ENCODE measurements around the gene MNX1.

MNX1 gene

DNA sequence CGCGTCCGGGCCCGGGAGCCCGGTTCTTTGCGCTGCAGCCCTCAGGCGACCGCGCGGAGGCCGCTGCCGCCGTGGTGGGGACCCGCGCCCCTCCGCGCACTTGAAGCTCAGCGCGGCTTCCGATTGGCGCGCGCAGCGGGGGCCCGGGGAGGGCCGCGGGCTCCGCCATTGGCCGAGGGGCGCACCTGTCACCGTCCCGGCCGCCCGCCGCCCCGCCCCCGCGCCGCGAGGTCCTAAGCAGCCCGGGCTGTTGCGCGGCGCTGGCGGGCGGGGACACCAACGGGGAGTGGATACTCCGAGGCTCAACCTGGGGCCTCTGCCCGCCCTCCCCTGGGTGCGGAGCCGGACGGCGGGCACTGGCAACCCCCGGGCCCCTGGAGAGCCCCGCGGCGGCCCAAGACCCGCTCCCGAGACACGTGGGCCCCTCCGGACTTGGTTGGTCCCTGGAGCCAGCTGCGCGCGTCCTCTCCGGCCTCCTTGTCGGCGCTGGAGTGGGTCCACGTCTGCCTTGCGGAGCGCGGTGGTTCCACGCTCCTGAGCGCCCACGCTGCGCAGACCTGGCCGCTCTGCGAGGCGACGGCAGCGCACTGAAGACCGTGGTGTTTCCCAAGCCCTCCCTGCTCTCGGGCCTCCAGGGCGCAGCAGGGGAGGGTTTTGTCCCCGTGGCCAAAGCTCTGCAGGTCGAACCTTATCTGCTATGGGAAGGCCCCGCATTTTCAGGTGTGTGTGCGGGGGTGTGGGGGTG, at the start of gene MNX1:
Gene MNX1, minus strand, starts transcription at position 76 of the 745 bp plus-strand sequence. CDS start 313 bp downstream, outside the sequence.
- DNase-seq, result no peak

- DNase-seq, result no peak
Observed at GRCh38 chr7:157059534-157059933, 49.1 kb upstream of the MNX1 start.

- no peak for DNase-seq
Observed at GRCh38 chr7:157058701-157059100, 48.2 kb upstream of the MNX1 start.

GRCh38 chr7:157058068-157058467, 47.6 kb upstream of the MNX1 start:
- DNase-seq, result no peak

GRCh38 chr7:157056957-157057902, 46.8 kb upstream of the MNX1 start:
- DNase-seq, result no peak

GRCh38 chr7:157056246-157056645, 45.8 kb upstream of the MNX1 start:
- no peak for DNase-seq

DNA sequence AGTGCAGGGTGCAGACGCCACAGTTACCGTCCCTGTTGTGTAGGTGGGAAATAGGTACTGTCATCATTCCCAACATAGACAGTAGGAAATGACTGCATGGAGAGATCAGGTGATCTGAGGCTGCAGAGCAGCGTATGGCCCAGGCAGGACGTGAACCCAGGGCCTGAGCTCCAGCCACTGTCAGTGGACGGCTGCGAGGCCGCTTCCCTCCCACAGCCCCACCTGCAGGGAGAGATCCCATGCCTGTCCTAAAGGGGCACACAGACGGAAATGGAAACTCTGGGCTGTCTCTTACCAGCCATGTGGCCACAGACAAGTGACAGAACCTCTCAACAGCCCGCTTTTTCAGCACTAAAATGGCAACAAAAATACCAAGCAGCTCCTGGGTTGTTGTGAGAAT, 44.5 kb upstream of the MNX1 start:
- DNase-seq, result no peak

DNA sequence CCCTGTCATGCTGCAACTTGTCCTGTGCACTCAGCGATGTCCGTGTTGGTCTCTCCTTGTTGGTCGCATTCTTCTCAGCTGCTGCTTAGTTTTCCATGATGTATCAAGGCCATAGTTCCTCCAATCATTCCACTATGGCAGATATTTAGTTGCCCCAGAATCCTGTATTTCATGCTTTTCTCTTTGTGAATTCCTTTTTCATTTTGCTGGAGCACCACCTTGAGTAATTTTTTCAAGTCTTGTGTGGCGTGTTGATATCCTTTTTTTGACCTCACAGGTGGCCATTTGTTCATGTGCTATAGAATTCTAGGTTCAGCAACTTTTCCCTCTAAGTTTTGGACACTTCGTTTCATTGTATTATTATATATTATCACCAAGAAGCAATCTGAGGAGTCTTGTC, 42.7 kb upstream of the MNX1 start:
- DNase-seq, result no peak

DNA sequence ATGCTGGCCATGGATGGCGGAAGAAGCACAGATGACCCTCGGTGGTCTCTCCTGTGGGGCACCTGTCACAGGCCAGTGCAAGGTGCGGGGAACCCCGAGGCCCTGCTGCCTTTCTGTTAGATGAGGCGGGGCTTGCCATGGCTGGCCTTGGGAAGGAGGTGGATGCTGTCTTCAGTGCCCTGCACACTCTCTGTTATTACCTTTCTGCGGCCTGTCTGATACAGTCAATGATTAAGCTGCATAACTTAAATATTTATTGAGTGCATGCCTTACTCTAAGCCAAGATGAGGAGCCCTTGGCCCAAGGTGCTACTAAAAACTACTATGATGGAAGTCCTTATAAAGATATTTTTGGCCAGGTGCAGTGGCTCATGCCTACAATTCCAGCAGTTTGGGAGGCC, 36.7 kb upstream of the MNX1 start:
- no peak for DNase-seq

DNA sequence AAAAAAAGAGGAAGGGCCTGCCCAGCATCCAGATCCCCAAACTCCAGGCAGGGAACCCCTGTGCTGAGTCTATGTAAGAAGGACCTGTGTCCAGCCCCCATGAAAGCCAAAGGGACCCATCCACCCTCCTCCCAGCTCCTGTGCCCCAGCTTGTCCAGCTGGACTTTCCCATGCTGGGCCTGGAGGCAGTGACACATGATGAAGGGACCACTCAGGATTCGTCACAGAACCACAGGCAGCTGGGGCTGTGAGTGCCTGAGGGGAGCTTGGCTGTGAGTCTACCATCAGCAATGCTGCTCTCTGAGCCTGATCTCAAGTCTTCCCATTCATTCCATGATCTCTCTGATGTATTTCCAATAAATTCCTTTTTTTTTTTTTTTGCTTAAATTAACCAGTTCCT, 36.2 kb upstream of the MNX1 start:
- no peak for DNase-seq

- DNase-seq, result no peak
Observed at GRCh38 chr7:157044943-157045660, 34.6 kb upstream of the MNX1 start.

DNA sequence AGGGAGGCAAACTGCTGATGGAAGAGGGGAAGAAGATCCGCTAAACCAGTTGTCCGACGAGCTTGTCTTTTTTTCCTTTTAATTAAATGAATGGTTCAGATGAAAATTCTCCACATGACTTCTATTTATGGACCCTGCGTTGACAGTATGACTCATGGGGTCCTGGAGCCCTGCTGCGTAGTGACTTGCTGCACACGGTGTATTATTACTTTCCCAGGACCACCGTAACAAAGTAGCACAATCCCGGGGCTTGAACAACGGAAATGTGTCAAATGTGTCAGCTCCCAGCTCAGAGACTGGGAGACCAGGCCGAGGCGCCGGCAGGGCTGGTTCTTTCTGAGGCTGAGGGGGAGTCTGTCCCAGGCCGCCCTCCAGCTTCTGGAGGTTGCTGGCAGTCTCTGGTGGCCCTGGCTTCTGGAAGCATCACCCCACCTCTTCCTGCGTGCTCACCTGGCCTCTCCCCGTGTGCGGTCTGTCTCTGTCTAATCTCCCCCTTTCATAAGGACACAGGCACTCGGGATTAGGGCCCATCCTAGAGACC, 33.8 kb upstream of the MNX1 start:
- DNase-seq, result no peak

GRCh38 chr7:157043745-157044144, 33.3 kb upstream of the MNX1 start:
- no peak for DNase-seq

DNA sequence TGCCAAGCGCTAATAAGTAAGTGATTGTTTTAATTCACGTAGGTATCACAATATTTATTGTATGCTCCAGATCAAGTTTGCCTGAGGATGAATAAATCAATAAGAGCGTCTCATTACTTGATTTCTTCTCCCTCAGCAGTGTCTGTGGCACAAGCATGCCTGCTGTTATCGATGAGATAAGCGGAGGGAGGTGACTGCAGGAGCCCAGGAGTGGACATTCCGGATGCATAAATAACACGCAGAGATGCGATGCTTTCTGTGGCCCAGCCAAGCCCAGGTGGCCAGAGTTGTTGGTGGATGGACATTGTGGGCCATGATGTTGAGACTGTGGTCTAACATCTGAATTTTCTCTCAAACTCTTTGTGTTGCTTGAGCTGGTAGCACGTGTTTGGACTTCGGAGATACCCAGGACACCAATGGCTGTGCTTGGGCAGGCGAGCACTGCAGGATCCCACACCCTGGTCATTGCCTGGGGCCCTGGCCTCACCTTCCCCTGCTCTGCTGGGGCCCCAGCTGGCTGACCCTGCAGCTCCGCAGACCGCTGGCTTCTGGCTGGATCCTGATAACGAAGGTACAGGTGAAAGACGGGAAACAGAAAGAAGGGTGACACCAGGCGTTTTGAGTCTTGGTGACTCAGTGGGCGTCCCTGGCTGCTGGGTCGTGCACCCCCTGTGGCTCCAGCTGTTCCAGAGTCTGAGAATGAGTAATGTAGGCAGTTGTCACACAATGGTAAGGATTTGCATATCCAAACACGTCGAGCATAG, 31.2 kb upstream of the MNX1 start:
- no peak for DNase-seq

GRCh38 chr7:157041004-157041403, 30.5 kb upstream of the MNX1 start:
- DNase-seq, result no peak

DNA sequence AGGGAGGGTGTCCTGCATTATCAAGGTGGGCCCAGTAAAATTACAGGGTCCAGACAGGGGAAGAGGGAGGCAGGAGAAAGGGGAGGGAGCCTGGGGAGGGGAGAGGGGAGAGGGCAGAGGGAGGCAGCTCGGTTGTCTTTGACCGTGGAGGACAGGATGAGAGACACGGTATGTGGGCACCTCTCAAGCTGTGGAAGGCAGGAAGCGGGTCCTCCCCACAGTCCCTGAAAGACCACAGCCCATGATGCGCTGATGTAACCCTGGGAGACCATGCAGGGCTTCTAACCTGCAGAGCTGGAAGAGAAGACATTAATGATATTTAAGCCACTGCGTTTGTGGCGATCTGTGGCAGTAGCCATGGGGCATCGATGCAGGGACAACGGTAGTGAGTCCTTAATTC, 27.2 kb upstream of the MNX1 start:
- no peak for DNase-seq

DNA sequence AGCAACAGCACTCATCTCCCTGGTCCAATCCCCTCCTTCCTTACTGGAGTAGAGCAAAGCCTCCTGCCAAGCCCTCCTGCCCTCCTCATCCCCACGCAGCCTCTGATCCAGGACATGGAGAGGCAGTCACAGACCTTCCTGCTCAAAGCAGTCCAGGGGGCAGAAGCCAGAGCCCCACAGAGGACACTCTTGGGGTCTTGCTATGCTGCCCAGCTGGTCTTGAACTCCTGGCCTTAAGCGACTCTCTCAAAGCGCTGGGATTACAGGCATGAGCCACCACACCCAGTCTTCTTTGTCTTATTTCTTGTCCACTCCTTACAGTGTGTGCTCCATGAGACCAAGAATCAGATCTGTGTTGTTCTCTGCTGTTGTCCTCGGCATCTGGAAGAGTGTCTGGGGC, 26.6 kb upstream of the MNX1 start:
- no peak for DNase-seq

GRCh38 chr7:157035979-157036378, 25.5 kb upstream of the MNX1 start:
- no peak for DNase-seq

DNA sequence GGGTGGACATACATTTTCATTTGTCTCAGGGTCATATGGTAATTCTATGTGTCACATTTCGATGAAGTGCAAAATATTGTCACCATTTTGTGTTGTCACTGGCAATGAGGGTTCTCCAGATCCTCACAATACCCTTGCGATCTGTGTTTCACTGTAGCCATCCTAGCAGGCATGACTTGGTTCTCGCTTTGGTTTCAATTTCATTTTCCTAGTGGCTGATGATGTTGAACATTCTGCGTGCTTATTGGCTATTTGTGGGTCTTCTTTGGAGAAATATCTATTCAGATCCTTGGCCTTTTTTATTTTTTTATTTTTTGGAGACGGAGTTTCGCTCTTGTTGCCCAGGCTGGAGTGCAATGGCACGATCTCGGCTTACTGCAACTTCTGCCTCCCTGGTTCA, 24.8 kb upstream of the MNX1 start:
- no peak for DNase-seq

DNA sequence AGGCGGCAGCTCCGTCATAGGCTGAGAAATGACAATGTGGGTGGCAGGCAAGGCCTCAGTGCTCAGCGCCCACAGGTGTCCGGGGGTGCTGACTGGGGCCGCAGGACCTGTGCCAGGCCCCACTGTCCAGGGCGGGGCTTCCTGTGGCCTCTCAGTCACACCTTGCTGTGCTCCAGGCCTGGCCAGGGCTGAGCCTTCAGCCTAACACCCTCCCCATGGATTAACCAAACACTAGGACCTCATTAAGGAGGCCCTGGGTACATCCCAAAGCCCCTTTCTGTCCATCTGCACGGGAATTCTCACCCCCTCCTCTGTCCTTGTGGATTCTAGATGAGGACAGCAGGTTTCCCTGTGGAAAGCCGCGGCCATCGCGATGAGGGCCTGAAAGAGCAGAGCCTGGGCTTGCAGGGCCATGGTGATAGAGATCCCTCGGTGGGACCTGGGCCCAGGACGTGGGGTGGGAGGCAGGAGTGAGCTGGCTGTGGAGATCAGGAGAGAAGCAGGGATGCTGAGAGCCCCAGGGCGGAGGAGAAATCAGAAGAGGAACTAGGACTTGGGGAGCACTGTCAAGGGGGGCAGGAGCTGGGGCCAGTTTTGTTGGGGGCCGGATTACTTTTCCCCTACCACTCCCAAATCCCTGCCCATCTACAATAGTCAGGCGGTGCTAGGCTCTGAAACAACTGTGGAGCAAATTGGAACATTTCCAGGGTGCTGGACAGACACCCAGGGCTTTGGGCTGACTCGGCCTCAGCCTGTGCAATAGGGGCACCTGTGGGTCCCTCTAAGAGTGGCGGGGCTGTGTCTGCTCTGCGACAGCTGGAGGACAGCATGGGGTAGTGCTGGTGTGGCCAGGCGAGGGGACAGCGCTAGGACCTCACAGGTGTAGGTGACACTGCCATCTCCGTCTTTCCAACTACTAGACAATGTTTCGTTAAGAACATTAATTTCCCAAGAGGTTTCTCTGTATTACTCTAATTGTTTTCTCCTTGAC, 23.3 kb upstream of the MNX1 start:
- no peak for DNase-seq
